Erythroblast (primary cell): ENCODE measurements around the gene GGCX.

Experiments
- GATA1 ChIP-seq: IDR thresholded peaks from 2 replicates; pipeline ENCODE4 v1.6.1; 2011; ENCODE audit warnings: low read depth, mild to moderate bottlenecking, control low read depth, low read length, moderate library complexity
- POLR2A ChIP-seq: IDR thresholded peaks from 2 replicates; pipeline ENCODE4 v1.6.1; 2011; ENCODE audit warnings: mild to moderate bottlenecking, low read length

- TF ChIP-seq POLR2A (peak; percentile 92), GATA1 (no peak)
Observed at GRCh38 chr2:85539361-85540132, 21.7 kb downstream of the GGCX start.
